Activated naive CD4-positive, alpha-beta T cell treated with anti-CD3 and anti-CD28 coated beads, Interleukin-2, amount 50 U/mL, for 72 hours (primary cell): Measurements from ENCODE around the gene RRAS. TPM values are rescaled to one million over a fixed set of nuclear protein-coding genes. Genes with fewer than 3 reads are reported as not detected.

ENCODE experiments used
- total RNA-seq, 2 donors: library from RNA; stranded (reverse); gene quantifications; one replicate each; pipeline ENCODE4 v1.2.3, GENCODE V29; 2022

The RRAS gene
- total RNA-seq, 2 donors from 2014 or later: 6.0 to 12.9 TPM

Other genes starting within 250 kb of the RRAS start
- not detected for gene PTH2, start 216.7 kb downstream of the RRAS start, total RNA-seq
- not detected for gene GFY, start 214.8 kb downstream of the RRAS start, total RNA-seq
- under 1 TPM; 0.20 to 0.33 TPM for gene SLC17A7, start 198.6 kb downstream of the RRAS start, total RNA-seq
- gene PIH1D1, start 188.3 kb downstream of the RRAS start, total RNA-seq: 100 to 1,000 TPM in 1 of 2 donors, 10 to 100 TPM in 1; 92.9 to 184 TPM
- 10 to 100 TPM; 22.6 to 34.0 TPM for gene ALDH16A1, start 186.9 kb downstream of the RRAS start, total RNA-seq
- 10 to 100 TPM; 49.1 to 64.4 TPM for gene FLT3LG, start 165.9 kb downstream of the RRAS start, total RNA-seq
- gene RPL13A, start 152.5 kb downstream of the RRAS start, total RNA-seq: 1,000 to 10,000 TPM; 4,147 to 5,288 TPM
- gene RPS11, start 143.7 kb downstream of the RRAS start, total RNA-seq: 1,000 to 10,000 TPM; 2,570 to 2,967 TPM
- 10 to 100 TPM; 17.5 to 18.1 TPM for gene FCGRT, start 127.5 kb downstream of the RRAS start, total RNA-seq
- 10 to 100 TPM in 1 of 2 donors, 1 to 10 TPM in 1; 5.4 to 13.0 TPM for gene RCN3, start 112.1 kb downstream of the RRAS start, total RNA-seq
- 10 to 100 TPM; 90.7 to 96.1 TPM for gene NOSIP, start 59.6 kb downstream of the RRAS start, total RNA-seq
- 10 to 100 TPM in 1 of 2 donors, 1 to 10 TPM in 1; 2.3 to 10.8 TPM for gene PRRG2, start 58.8 kb downstream of the RRAS start, total RNA-seq
- gene PRR12, start 49.0 kb downstream of the RRAS start, total RNA-seq: 10 to 100 TPM; 28.9 to 32.9 TPM
- gene SCAF1, start 2.1 kb upstream of the RRAS start, total RNA-seq: 10 to 100 TPM; 49.8 to 57.4 TPM
- gene IRF3, start 25.7 kb upstream of the RRAS start, total RNA-seq: 100 to 1,000 TPM; 135 to 202 TPM
- gene BCL2L12, start 25.8 kb upstream of the RRAS start, total RNA-seq: 10 to 100 TPM; 69.6 to 93.4 TPM
- gene PRMT1, start 37.1 kb upstream of the RRAS start, total RNA-seq: 100 to 1,000 TPM; 248 to 309 TPM
- gene ADM5, start 49.5 kb upstream of the RRAS start, total RNA-seq: 1 to 10 TPM; 5.6 to 6.2 TPM
- gene CPT1C, start 51.0 kb upstream of the RRAS start, total RNA-seq: 1 to 10 TPM; 4.1 to 4.3 TPM
- gene TSKS, start 123.2 kb upstream of the RRAS start, total RNA-seq: 1 to 10 TPM in 1 of 2 donors, under 1 TPM in 1; 0.57 to 1.9 TPM
- 100 to 1,000 TPM in 1 of 2 donors, 10 to 100 TPM in 1; 79.0 to 137 TPM for gene AP2A1, start 126.9 kb upstream of the RRAS start, total RNA-seq
- gene FUZ, start 173.1 kb upstream of the RRAS start, total RNA-seq: 10 to 100 TPM; 14.8 to 24.8 TPM
- 10 to 100 TPM; 58.4 to 68.2 TPM for gene MED25, start 178.1 kb upstream of the RRAS start, total RNA-seq
- gene PTOV1, start 211.0 kb upstream of the RRAS start, total RNA-seq: 100 to 1,000 TPM; 110 TPM
- gene PNKP, start 227.4 kb upstream of the RRAS start, total RNA-seq: 100 to 1,000 TPM in 1 of 2 donors, 10 to 100 TPM in 1; 90.6 to 119 TPM
- 10 to 100 TPM; 16.9 to 34.4 TPM for gene AKT1S1, start 237.2 kb upstream of the RRAS start, total RNA-seq
- 10 to 100 TPM; 28.8 to 53.0 TPM for gene TBC1D17, start 237.6 kb upstream of the RRAS start, total RNA-seq